IMR-90 (cell line): Measurements from ENCODE around the gene TMX3. TPM values are rescaled to one million over a fixed set of nuclear protein-coding genes. Genes with fewer than 3 reads are reported as not detected.

Experiments used
- ATAC-seq: fragments of 200-7000 bp; cut with Tn5 transposase; 2 replicates; pipeline ENCODE4 v1.9.1; 2020; ENCODE audit warnings: low read depth, mild to moderate bottlenecking, moderate library complexity
- BruUV-seq: library from RNA; stranded (reverse); fragments of 400-500 nt; replicated peaks from 2 replicates; lab custom pipeline; 2021; lab: Mats Ljungman, UMichigan
- CTCF ChIA-PET: fragments of 300-600 bp; formaldehyde crosslinking; extraction: SDS; loops from one replicate; lab custom pipeline; 2021; ENCODE audit warnings: antibody characterized with exemption; lab: Yijun Ruan, JAX
- POLR2A ChIA-PET: fragments of 300-600 bp; sonication (Branson Sonifier 250); formaldehyde crosslinking; loops from one replicate; lab custom pipeline; 2022; ENCODE audit warnings: antibody characterized with exemption; ENCODE audit not compliant: unreplicated experiment; lab: Charles Lee
- DNase-seq: peaks from one replicate; pipeline ENCODE4 v3.0.0; 2013
- H2AFZ ChIP-seq: replicated peaks from 2 replicates; pipeline ENCODE3; 2013; ENCODE audit warnings: low read length, mild to moderate bottlenecking; ENCODE audit not compliant: poor library complexity
- H2AK5ac ChIP-seq: 2 replicates; pipeline ENCODE4 v1.6.1; 2013; ENCODE audit warnings: low read depth, low read length, inconsistent platforms
- H2AK9ac ChIP-seq: replicated peaks from 2 replicates; pipeline ENCODE3; 2013; ENCODE audit warnings: mild to moderate bottlenecking, low read depth, low read length, moderate library complexity; ENCODE audit not compliant: poor library complexity
- H2BK120ac ChIP-seq: 2 replicates; pipeline ENCODE4 v1.6.1; 2013; ENCODE audit warnings: low read depth, low read length, inconsistent platforms
- H2BK15ac ChIP-seq: 3 replicates; pipeline ENCODE4 v1.6.1; 2013; ENCODE audit warnings: low read depth, low read length, inconsistent platforms
- H2BK20ac ChIP-seq: 2 replicates; pipeline ENCODE4 v1.6.1; 2013; ENCODE audit warnings: low read depth, mild to moderate bottlenecking, inconsistent platforms, low read length, moderate library complexity
- H2BK5ac ChIP-seq: 2 replicates; pipeline ENCODE4 v1.6.1; 2013; ENCODE audit warnings: mild to moderate bottlenecking, low read depth, low read length, inconsistent platforms; ENCODE audit not compliant: poor library complexity, severe bottlenecking
- H3K14ac ChIP-seq: replicated peaks from 2 replicates; pipeline ENCODE4 v1.6.1; 2013; ENCODE audit warnings: low read depth, low read length, inconsistent platforms
- H3K18ac ChIP-seq: 2 replicates; pipeline ENCODE4 v1.6.1; 2013; ENCODE audit warnings: low read depth, low read length, control low read depth
- H3K23ac ChIP-seq: 2 replicates; pipeline ENCODE4 v1.6.1; 2013; ENCODE audit warnings: low read depth, low read length, inconsistent platforms
- H3K27ac ChIP-seq: 2 replicates; pipeline ENCODE4 v1.5.1; 2013; ENCODE audit warnings: mild to moderate bottlenecking, control low read depth, low read length; ENCODE audit not compliant: insufficient read depth
- H3K27me3 ChIP-seq: 2 replicates; pipeline ENCODE4 v1.6.1; 2013; ENCODE audit warnings: low read length; ENCODE audit not compliant: control insufficient read depth, insufficient read depth
- H3K36me3 ChIP-seq: 2 replicates; pipeline ENCODE4 v1.6.1; 2013; ENCODE audit warnings: low read length, mixed read lengths; ENCODE audit not compliant: control insufficient read depth, insufficient read depth
- H3K4ac ChIP-seq: 2 replicates; pipeline ENCODE4 v1.6.1; 2013; ENCODE audit warnings: low read depth, low read length, inconsistent platforms
- H3K4me1 ChIP-seq: 2 replicates; pipeline ENCODE4 v1.6.1; 2013; ENCODE audit warnings: low read length, mixed read lengths; ENCODE audit not compliant: control insufficient read depth, insufficient read depth
- H3K4me2 ChIP-seq: 2 replicates; pipeline ENCODE4 v1.6.1; 2013; ENCODE audit warnings: low read depth, mild to moderate bottlenecking, control low read depth, low read length, moderate library complexity
- H3K4me3 ChIP-seq: 2 replicates; pipeline ENCODE4 v1.5.1; 2013; ENCODE audit warnings: low read depth, mild to moderate bottlenecking, control low read depth, low read length, moderate library complexity; ENCODE audit not compliant: insufficient read depth
- H3K56ac ChIP-seq: 2 replicates; pipeline ENCODE4 v1.6.1; 2013; ENCODE audit warnings: low read length, inconsistent platforms; ENCODE audit not compliant: insufficient read depth; ENCODE audit errors: extremely low read depth
- H3K79me1 ChIP-seq, 2 experiments: 2 replicates each; pipeline ENCODE4 v1.6.1; 2013; ENCODE audit warnings: low read length in 2 of 2, inconsistent platforms in 1 of 2, low read depth in 1 of 2
- H3K9ac ChIP-seq: 2 replicates; pipeline ENCODE4 v1.6.1; 2013; ENCODE audit warnings: low read depth, low read length, control low read depth
- H3K9me1 ChIP-seq: 2 replicates; pipeline ENCODE4 v1.6.1; 2013; ENCODE audit warnings: low read length, inconsistent platforms; ENCODE audit not compliant: insufficient read depth
- H3K9me3 ChIP-seq: 2 replicates; pipeline ENCODE4 v1.6.1; 2013; ENCODE audit warnings: low read length; ENCODE audit not compliant: control insufficient read depth, insufficient read depth
- H4K20me1 ChIP-seq: 2 replicates; pipeline ENCODE4 v1.6.1; 2013; ENCODE audit warnings: low read length, inconsistent platforms; ENCODE audit not compliant: insufficient read depth
- H4K5ac ChIP-seq: 2 replicates; pipeline ENCODE4 v1.6.1; 2013; ENCODE audit warnings: mild to moderate bottlenecking, low read depth, low read length, control low read depth
- H4K8ac ChIP-seq, 2 experiments: 2 replicates each; pipeline ENCODE4 v1.6.1; 2013; ENCODE audit warnings: low read depth in 2 of 2, low read length in 2 of 2, control low read depth in 1 of 2, inconsistent platforms in 1 of 2
- H4K91ac ChIP-seq: 2 replicates; pipeline ENCODE4 v1.6.1; 2013; ENCODE audit warnings: low read depth, low read length, inconsistent platforms; ENCODE audit not compliant: insufficient read depth
- CHD1 ChIP-seq: IDR thresholded peaks from 2 replicates; pipeline ENCODE4 v1.6.1; 2012; ENCODE audit warnings: low read depth, low read length, improper control_type of control experiment
- WGBS, 2 experiments: methylation state at CpG; one replicate each; pipeline versions ENCODE4 v1.1.5 to v1.1.7; 2013; ENCODE audit warnings: missing lambda C conversion rate in 2 of 2; ENCODE audit not compliant: insufficient read length in 1 of 2; ENCODE audit errors: extremely low coverage in 2 of 2; 5-methylcytosine and 5-hydroxymethylcytosine counted together
- dilution Hi-C: fragments of 300-500 bp; cut with HindIII; formaldehyde crosslinking; loops from one replicate; pipeline ENCODE4 v1.14.3; 2018; ENCODE audit warnings: low sequenced_read_pairs; ENCODE audit not compliant: unreplicated experiment
- in situ Hi-C: fragments of 300-500 bp; cut with MboI; formaldehyde crosslinking; loops from 3 replicates; pipeline ENCODE4 v1.14.3; 2019; ENCODE audit warnings: low sequenced_read_pairs, inconsistent platforms, mixed read lengths
- intact Hi-C: fragments of 100-400 bp; cut with micrococcal nuclease; formaldehyde crosslinking; loops from 2 replicates; pipeline ENCODE4 v1.10.0; 2022
- polyA plus RNA-seq, 3 experiments: library from polyadenylated mRNA; depleted of rRNA; stranded (reverse); fragments of >200 nt; gene quantifications; 2 replicates each; pipeline ENCODE4 v1.2.3, GENCODE V29; 2012; ENCODE audit warnings: low replicate concordance in 1 of 3
- total RNA-seq: library from RNA; depleted of rRNA; stranded (reverse); fragments of >200 nt; gene quantifications from 2 replicates; pipeline ENCODE4 v1.2.3, GENCODE V29; 2012

Gene TMX3
- total and polyA plus RNA-seq, 2 of the 4 experiments (the other 2 are of a cell fraction), result 22.8 to 50.5 TPM

DNA sequence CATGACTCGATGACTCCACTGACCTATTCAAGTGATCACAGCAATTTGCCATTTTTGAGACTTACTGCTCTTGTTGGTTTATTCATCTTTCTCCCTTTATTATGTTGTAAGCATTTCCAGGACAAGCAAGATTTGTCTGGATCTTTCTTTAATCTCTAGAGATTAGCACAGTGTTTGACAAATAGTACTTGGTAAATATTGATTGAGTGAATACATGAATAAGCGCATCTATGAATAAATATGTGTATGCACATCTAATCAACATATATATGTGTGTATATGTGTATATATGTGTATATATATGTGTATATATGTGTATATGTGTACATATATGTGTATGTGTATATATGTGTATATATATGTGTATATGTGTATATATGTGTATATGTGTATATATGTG, 7.3 kb downstream of the TMX3 start:
- Histone ChIP-seq H3K4ac (no peak overlapping the region), H3K79me1 (peaks cover 36 to 55% of the 10 kb centered on the region in 2 experiments), H3K9ac (no peak overlapping the region), H3K14ac (no peak overlapping the region), H3K9me1 (peaks cover 9% of the 10 kb centered on the region), H2BK5ac (no peak overlapping the region), H3K27me3 (no peaks in the 10 kb centered on the region), H3K27ac (no peak overlapping the region), H2BK15ac (no peak overlapping the region), H3K56ac (no peak overlapping the region), H3K4me3 (no peak overlapping the region), H3K4me1 (peaks cover 7% of the 10 kb centered on the region), H2AK9ac (no peak overlapping the region), H3K4me2 (no peak overlapping the region), H4K8ac (no peak overlapping the region), H2BK20ac (no peak overlapping the region), H3K23ac (no peak overlapping the region), H2AFZ (no peak overlapping the region), H4K5ac (no peak overlapping the region), H2AK5ac (no peak overlapping the region), H3K18ac (no peak overlapping the region), H3K36me3 (peaks cover 32% of the 10 kb centered on the region), H3K9me3 (no peaks in the 10 kb centered on the region), H4K91ac (no peak overlapping the region), H4K20me1 (peaks cover 6% of the 10 kb centered on the region; the same call in 1 of the 2 replicates), H2BK120ac (no peak overlapping the region)
- peak; percentile 35 for DNase-seq
- CTCF ChIA-PET, result no interaction called here
- no peak for TF ChIP-seq CHD1
- 0 out of 2 replicates have a peak, but pooled peaks have one; percentile 42 for ATAC-seq
- intact Hi-C loops (no loop called here), in situ Hi-C loops (no loop called here), dilution Hi-C loops (no loop called here)
- POLR2A ChIA-PET, result no interaction called here
- no TSS peak for BruUV-seq
- WGBS, 2 experiments, result 100% methylated on average over 1 of the region's 2 CpGs; no CpG with 5 or more reads in 1 of the 2 experiments
